ENCODE results near the gene GSTA2.
"Not testable (repeated sequence)": the region's sequence is repeated elsewhere in the genome, so short reads cannot be mapped to it uniquely, and the experiment has no call there.

Gene GSTA2

GRCh38 chr6:52763322-52763916, at the start of gene GSTA2:
TSS of gene GSTA2 (minus strand) at chr6:52763475. CDS start at chr6:52757947, 5,528 bp downstream.
- DNase-seq, result not testable (repeated sequence)

- not testable (repeated sequence) for DNase-seq
These were observed 46.5 kb upstream of the GSTA2 start for GRCh38 chr6:52809777-52810176.

GRCh38 chr6:52808660-52809059, 45.4 kb upstream of the GSTA2 start:
- no peak for DNase-seq

- not testable (repeated sequence) for DNase-seq
These were observed 40.5 kb upstream of the GSTA2 start, which contains the start of gene GSTA1 for GRCh38 chr6:52803668-52804255. TSS of gene GSTA1 (minus strand) at chr6:52803816. CDS start at chr6:52799267, 4,549 bp downstream.

GRCh38 chr6:52802806-52803205, 39.5 kb upstream of the GSTA2 start:
- no peak for DNase-seq

- no peak for DNase-seq
These were observed 38.0 kb upstream of the GSTA2 start for GRCh38 chr6:52801188-52801841.

- not testable (repeated sequence) for DNase-seq
These were observed 36.0 kb upstream of the GSTA2 start for GRCh38 chr6:52799272-52799671.

- not testable (repeated sequence) for DNase-seq
These were observed 31.1 kb upstream of the GSTA2 start for GRCh38 chr6:52794366-52794765.

- no peak for DNase-seq
These were observed 27.6 kb upstream of the GSTA2 start for GRCh38 chr6:52790861-52791260.

- not testable (repeated sequence) for DNase-seq
These were observed 26.4 kb upstream of the GSTA2 start for GRCh38 chr6:52789658-52790057.

GRCh38 chr6:52788478-52788877, 25.2 kb upstream of the GSTA2 start:
- no peak for DNase-seq

- no peak for DNase-seq
These were observed 24.6 kb upstream of the GSTA2 start for GRCh38 chr6:52787917-52788316.

- no peak for DNase-seq
These were observed 23.1 kb upstream of the GSTA2 start for GRCh38 chr6:52786249-52786956.

GRCh38 chr6:52782696-52783274, 19.5 kb upstream of the GSTA2 start:
- DNase-seq, result peak; percentile 58

GRCh38 chr6:52782209-52782608, 18.9 kb upstream of the GSTA2 start:
- not testable (repeated sequence) for DNase-seq

GRCh38 chr6:52779237-52779636, 16.0 kb upstream of the GSTA2 start:
- DNase-seq, result no peak

GRCh38 chr6:52776711-52777351, 13.6 kb upstream of the GSTA2 start:
- not testable (repeated sequence) for DNase-seq

- not testable (repeated sequence) for DNase-seq
These were observed 6.1 kb upstream of the GSTA2 start for GRCh38 chr6:52769399-52769798.

GRCh38 chr6:52767658-52768057, 4.4 kb upstream of the GSTA2 start:
- not testable (repeated sequence) for DNase-seq

- peak; percentile 35 for DNase-seq
These were observed 1.4 kb downstream of the GSTA2 start for GRCh38 chr6:52761673-52762491.

GRCh38 chr6:52760105-52760765, 3.0 kb downstream of the GSTA2 start:
- DNase-seq, result peak; percentile 33
